Right atrium auricular region (tissue), 2 donors: Measurements from ENCODE around the gene MPRIP. TPM values are rescaled to one million over a fixed set of nuclear protein-coding genes. Genes with fewer than 3 reads are reported as not detected.

ENCODE experiments used
- DNase-seq: peaks from one replicate; pipeline ENCODE4 v3.0.0-alpha.2; 2019; ENCODE audit warnings: low spot score
- H3K27ac ChIP-seq, 2 donors: fragments of 200-600 bp; sonication (generic); 1 replicate in 1 of 2; 2 replicates in 1 of 2; pipeline ENCODE4 v1.5.1; 2016 to 2019
- H3K27me3 ChIP-seq, 2 donors: fragments of 200-600 bp; sonication (generic); one replicate each; pipeline versions ENCODE4 v1.5.1 to v1.6.0; 2017 to 2019
- H3K36me3 ChIP-seq: fragments of 200-600 bp; sonication (generic); one replicate; pipeline ENCODE4 v1.5.1; 2016
- H3K4me1 ChIP-seq, 2 donors: fragments of 200-600 bp; sonication (generic); one replicate each; pipeline versions ENCODE4 v1.5.1 to v1.6.0; 2017 to 2019
- H3K4me3 ChIP-seq, 2 donors: fragments of 200-600 bp; sonication (generic); 1 replicate in 1 of 2; 2 replicates in 1 of 2; pipeline ENCODE4 v1.5.1; 2017 to 2019; ENCODE audit warnings: mild to moderate bottlenecking in 1 of 2, moderate library complexity in 1 of 2
- H3K9me3 ChIP-seq, 2 donors: fragments of 200-600 bp; sonication (generic); one replicate each; pipeline ENCODE4 v1.5.1; 2019
- CTCF ChIP-seq, 2 donors: fragments of 200-600 bp; sonication (generic); IDR thresholded peaks; one replicate each; pipeline ENCODE4 v1.5.1; 2019; ENCODE audit warnings: antibody characterized with exemption in 2 of 2
- total RNA-seq, 2 donors: library from RNA; depleted of rRNA; stranded (reverse); fragments of >200 nt; gene quantifications; one replicate each; pipeline ENCODE4 v1.1.0, GENCODE V29; 2016

MPRIP gene
- total RNA-seq, 2 donors from 2014 or later = 102 to 145 TPM

- Histone ChIP-seq H3K4me1 (peaks cover 0 to 92% of the 10 kb centered on the region in 2 donors), H3K9me3 (no peaks in the 10 kb centered on the region), H3K36me3 (no peaks in the 10 kb centered on the region), H3K27me3 (no peaks in the 10 kb centered on the region), H3K4me3 (no peak overlapping the region), H3K27ac (peak overlapping the region; percentile 86 to 87)
- DNase-seq = no peak
- no peak for TF ChIP-seq CTCF (IDR thresholded peaks at IDR 0.05)
Measured at GRCh38 chr17:17048106-17048505, 5.8 kb downstream of the MPRIP start.

- peak overlapping the region in 1 of 2 donors; percentile 59 for H3K27ac ChIP-seq
- no peaks in the 10 kb centered on the region for H3K9me3 ChIP-seq
- no peak overlapping the region for H3K4me3 ChIP-seq
- TF ChIP-seq CTCF (IDR thresholded peaks at IDR 0.05) = no peak
- DNase-seq = no peak
- peaks cover 0 to 92% of the 10 kb centered on the region in 2 donors for H3K4me1 ChIP-seq
- H3K36me3 ChIP-seq = no peaks in the 10 kb centered on the region
- H3K27me3 ChIP-seq = no peaks in the 10 kb centered on the region
Measured at GRCh38 chr17:17050346-17051345, 8.4 kb downstream of the MPRIP start.

- no peaks in the 10 kb centered on the region for H3K9me3 ChIP-seq
- DNase-seq = no peak
- no peaks in the 10 kb centered on the region for H3K27me3 ChIP-seq
- no peak overlapping the region for H3K4me3 ChIP-seq
- peak overlapping the region; percentile 59 for H3K27ac ChIP-seq
- no peak for TF ChIP-seq CTCF (IDR thresholded peaks at IDR 0.05)
- peaks cover 0 to 93% of the 10 kb centered on the region in 2 donors for H3K4me1 ChIP-seq
- no peaks in the 10 kb centered on the region for H3K36me3 ChIP-seq
Measured at GRCh38 chr17:17051380-17051779, 9.1 kb downstream of the MPRIP start.

- Histone ChIP-seq H3K27me3 (no peaks in the 10 kb centered on the region), H3K27ac (peak overlapping the region; percentile 59), H3K36me3 (no peaks in the 10 kb centered on the region), H3K4me1 (peaks cover 0 to 93% of the 10 kb centered on the region in 2 donors), H3K4me3 (no peak overlapping the region), H3K9me3 (no peaks in the 10 kb centered on the region)
- DNase-seq = no peak
- no peak for TF ChIP-seq CTCF (IDR thresholded peaks at IDR 0.05)
Measured at GRCh38 chr17:17051791-17052461, 9.7 kb downstream of the MPRIP start.

GRCh38 chr17:17052462-17053221 is 10.4 kb downstream of the MPRIP start:
- Histone ChIP-seq H3K4me1 (peaks cover 0 to 92% of the 10 kb centered on the region in 2 donors), H3K27ac (peak overlapping the region; percentile 59), H3K27me3 (no peaks in the 10 kb centered on the region), H3K4me3 (no peak overlapping the region), H3K36me3 (no peaks in the 10 kb centered on the region), H3K9me3 (no peaks in the 10 kb centered on the region)
- DNase-seq = no peak
- TF ChIP-seq CTCF (IDR thresholded peaks at IDR 0.05) = no peak
